ENCODE measurements around the gene ARL8A. TPM values are rescaled to one million over a fixed set of nuclear protein-coding genes. Genes with fewer than 3 reads are reported as not detected.

ARL8A gene
- total and polyA plus RNA-seq, 2 experiments from 2014 or later, result 30.3 to 32.7 TPM

DNA sequence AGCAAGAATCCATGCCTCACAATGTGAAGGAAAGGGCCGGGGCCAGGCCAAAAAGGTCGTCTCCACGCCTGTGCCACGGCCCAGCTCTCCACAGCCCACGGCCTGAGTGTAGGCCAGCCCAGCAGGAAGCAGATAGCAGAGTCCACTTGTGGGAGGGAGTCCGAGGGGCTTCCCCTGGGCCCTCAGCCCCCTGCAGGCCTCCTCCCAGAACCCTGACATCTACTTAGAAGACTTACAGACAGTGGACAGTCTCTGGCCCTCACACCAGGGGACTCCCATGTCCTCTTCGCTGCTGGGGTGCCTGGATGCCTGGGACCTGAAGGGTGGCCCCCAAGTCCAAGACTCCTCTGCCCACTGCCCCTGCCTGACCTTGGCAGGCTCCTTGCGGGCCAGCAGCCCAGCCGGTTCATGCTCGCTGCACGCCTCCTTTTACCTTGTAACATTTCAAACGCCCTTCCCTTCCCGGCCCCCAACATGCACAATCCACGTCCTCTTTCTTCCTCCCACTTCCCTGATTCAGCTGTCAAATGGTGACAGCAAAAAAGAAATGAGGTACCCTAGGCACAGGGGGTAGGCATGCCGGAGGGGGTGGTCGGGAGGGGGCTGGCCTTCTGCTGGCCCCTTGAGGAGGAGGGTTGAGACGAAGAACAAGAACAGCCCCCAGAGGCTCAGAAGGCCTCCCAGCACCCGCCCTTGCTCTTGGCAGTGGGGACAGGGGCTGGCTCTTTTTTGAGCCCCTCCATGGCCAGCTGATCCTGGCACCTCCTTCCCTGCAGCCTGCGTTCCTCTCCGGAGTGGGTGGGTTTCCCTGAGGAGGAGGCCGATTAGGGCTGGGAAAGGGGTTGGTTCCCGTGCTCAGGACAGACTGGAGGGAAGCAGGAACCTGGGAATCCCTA is 16.9 kb upstream of the ARL8A start (continued):
- TF ChIP-seq, protein P1, sequence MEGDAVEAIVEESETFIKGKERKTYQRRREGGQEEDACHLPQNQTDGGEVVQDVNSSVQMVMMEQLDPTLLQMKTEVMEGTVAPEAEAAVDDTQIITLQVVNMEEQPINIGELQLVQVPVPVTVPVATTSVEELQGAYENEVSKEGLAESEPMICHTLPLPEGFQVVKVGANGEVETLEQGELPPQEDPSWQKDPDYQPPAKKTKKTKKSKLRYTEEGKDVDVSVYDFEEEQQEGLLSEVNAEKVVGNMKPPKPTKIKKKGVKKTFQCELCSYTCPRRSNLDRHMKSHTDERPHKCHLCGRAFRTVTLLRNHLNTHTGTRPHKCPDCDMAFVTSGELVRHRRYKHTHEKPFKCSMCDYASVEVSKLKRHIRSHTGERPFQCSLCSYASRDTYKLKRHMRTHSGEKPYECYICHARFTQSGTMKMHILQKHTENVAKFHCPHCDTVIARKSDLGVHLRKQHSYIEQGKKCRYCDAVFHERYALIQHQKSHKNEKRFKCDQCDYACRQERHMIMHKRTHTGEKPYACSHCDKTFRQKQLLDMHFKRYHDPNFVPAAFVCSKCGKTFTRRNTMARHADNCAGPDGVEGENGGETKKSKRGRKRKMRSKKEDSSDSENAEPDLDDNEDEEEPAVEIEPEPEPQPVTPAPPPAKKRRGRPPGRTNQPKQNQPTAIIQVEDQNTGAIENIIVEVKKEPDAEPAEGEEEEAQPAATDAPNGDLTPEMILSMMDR (conservative IDR thresholded peaks at IDR 0.05; ENCODE audit: low read depth in 2 of 2), result no peak

DNA sequence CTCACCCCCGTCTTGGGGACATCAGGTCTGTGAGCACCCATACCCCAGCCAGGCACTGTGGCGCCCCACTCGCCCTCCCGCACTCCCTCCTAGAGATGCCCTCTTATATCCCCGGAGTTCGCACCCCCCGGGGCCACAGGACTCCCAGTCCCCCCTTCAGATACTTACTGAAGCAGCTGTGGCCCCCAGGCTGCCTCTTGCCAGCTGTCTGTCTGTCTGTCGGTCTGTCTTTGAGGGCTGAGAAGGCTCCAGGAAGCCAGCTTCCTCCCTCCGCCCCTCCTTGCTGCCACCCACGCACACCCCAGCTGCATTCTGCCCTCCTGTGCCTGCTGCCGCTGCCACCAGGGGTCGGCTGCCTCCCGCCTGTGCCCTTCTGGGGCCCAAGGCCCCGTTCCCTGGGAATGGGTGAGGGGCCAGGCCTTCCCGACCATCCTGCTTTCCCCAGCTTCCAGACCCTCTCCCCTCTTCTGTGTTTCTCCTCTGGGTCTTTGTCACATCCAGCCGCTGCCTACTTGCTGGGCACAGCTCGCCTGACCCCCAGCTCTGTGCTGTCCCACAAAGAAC is 15.9 kb upstream of the ARL8A start, which contains the start of gene PTPN7:
Gene PTPN7, minus strand, starts transcription at position 226 of the 564 bp plus-strand sequence. CDS start 1,200 bp downstream, outside the sequence.
- peaks cover 8% of the 10 kb centered on the region; the same call in 1 of the 2 replicates for H3K4me1 ChIP-seq (ENCODE audit: insufficient read depth)
- TF ChIP-seq, protein P2, sequence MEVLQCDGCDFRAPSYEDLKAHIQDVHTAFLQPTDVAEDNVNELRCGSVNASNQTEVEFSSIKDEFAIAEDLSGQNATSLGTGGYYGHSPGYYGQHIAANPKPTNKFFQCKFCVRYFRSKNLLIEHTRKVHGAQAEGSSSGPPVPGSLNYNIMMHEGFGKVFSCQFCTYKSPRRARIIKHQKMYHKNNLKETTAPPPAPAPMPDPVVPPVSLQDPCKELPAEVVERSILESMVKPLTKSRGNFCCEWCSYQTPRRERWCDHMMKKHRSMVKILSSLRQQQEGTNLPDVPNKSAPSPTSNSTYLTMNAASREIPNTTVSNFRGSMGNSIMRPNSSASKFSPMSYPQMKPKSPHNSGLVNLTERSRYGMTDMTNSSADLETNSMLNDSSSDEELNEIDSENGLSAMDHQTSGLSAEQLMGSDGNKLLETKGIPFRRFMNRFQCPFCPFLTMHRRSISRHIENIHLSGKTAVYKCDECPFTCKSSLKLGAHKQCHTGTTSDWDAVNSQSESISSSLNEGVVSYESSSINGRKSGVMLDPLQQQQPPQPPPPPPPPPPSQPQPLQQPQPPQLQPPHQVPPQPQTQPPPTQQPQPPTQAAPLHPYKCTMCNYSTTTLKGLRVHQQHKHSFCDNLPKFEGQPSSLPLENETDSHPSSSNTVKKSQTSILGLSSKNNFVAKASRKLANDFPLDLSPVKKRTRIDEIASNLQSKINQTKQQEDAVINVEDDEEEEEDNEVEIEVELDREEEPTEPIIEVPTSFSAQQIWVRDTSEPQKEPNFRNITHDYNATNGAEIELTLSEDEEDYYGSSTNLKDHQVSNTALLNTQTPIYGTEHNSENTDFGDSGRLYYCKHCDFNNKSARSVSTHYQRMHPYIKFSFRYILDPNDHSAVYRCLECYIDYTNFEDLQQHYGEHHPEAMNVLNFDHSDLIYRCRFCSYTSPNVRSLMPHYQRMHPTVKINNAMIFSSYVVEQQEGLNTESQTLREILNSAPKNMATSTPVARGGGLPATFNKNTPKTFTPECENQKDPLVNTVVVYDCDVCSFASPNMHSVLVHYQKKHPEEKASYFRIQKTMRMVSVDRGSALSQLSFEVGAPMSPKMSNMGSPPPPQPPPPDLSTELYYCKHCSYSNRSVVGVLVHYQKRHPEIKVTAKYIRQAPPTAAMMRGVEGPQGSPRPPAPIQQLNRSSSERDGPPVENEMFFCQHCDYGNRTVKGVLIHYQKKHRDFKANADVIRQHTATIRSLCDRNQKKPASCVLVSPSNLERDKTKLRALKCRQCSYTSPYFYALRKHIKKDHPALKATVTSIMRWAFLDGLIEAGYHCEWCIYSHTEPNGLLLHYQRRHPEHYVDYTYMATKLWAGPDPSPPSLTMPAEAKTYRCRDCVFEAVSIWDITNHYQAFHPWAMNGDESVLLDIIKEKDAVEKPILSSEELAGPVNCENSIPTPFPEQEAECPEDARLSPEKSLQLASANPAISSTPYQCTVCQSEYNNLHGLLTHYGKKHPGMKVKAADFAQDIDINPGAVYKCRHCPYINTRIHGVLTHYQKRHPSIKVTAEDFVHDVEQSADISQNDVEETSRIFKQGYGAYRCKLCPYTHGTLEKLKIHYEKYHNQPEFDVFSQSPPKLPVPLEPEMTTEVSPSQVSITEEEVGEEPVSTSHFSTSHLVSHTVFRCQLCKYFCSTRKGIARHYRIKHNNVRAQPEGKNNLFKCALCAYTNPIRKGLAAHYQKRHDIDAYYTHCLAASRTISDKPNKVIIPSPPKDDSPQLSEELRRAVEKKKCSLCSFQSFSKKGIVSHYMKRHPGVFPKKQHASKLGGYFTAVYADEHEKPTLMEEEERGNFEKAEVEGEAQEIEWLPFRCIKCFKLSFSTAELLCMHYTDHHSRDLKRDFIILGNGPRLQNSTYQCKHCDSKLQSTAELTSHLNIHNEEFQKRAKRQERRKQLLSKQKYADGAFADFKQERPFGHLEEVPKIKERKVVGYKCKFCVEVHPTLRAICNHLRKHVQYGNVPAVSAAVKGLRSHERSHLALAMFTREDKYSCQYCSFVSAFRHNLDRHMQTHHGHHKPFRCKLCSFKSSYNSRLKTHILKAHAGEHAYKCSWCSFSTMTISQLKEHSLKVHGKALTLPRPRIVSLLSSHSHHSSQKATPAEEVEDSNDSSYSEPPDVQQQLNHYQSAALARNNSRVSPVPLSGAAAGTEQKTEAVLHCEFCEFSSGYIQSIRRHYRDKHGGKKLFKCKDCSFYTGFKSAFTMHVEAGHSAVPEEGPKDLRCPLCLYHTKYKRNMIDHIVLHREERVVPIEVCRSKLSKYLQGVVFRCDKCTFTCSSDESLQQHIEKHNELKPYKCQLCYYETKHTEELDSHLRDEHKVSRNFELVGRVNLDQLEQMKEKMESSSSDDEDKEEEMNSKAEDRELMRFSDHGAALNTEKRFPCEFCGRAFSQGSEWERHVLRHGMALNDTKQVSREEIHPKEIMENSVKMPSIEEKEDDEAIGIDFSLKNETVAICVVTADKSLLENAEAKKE (CRISPR knock-in tag; IDR thresholded peaks at IDR 0.05), result no peak
- TF ChIP-seq, protein P1 (conservative IDR thresholded peaks at IDR 0.05; ENCODE audit: low read depth in 2 of 2), result 0 out of 4 replicates have a peak, but pooled peaks of 1 of the 2 experiments have one; percentile 5
- Mint-ChIP-seq H3K27ac (0 out of 2 replicates have a peak within 1 kb of the TSS, but pooled peaks have one; percentile 36), H3K4me3 (no peak within 1 kb of the TSS; the same call in 2 of the 3 replicates), H3K36me3 (ENCODE audit: low read depth) (no peaks in the 10 kb centered on the region), H3K27me3 (ENCODE audit: insufficient read depth, low read depth, poor library complexity) (peaks cover 16% of the 10 kb centered on the region), H3K4me1 (peaks cover 46% of the 10 kb centered on the region), H3K9me3 (peaks cover 3% of the 10 kb centered on the region; the same call in 1 of the 3 replicates)
- no peaks in the 10 kb centered on the region for H4K20me1 ChIP-seq (replicated peaks; ENCODE audit: insufficient read depth)
- no peak within 1 kb of the TSS for H3K4me3 ChIP-seq
- H3K4me2 ChIP-seq, result 0 out of 2 replicates have a peak within 1 kb of the TSS, but pooled peaks have one; percentile 55
- DNase-seq (ENCODE audit: low spot score) (no peak), ATAC-seq (no peak)
- H3F3A ChIP-seq (replicated peaks; ENCODE audit: low read depth), result 0 out of 2 replicates have a peak, but pooled peaks cover 3% of the 10 kb centered on the region
- H3K79me2 ChIP-seq (replicated peaks; ENCODE audit: insufficient read depth), result no peaks in the 10 kb centered on the region
- H3K36me3 ChIP-seq (ENCODE audit: insufficient read depth), result no peaks in the 10 kb centered on the region
- H3K27ac ChIP-seq (ENCODE audit: low read depth), result no peak within 1 kb of the TSS
- peak within 1 kb of the TSS; percentile 84 for H2AFZ ChIP-seq
- H3K27me3 ChIP-seq (ENCODE audit: insufficient read depth), result no peaks in the 10 kb centered on the region
- H3K9me2 ChIP-seq (ENCODE audit: insufficient read depth), result no peaks in the 10 kb centered on the region
